ENCODE data around the gene GPRC5D.

Gene GPRC5D

GRCh38 chr12:12979126-12979525 lies 27.2 kb upstream of the GPRC5D start:
- DNase-seq = no peak

- DNase-seq = no peak
These were observed 25.3 kb upstream of the GPRC5D start for GRCh38 chr12:12977231-12977630.

DNA sequence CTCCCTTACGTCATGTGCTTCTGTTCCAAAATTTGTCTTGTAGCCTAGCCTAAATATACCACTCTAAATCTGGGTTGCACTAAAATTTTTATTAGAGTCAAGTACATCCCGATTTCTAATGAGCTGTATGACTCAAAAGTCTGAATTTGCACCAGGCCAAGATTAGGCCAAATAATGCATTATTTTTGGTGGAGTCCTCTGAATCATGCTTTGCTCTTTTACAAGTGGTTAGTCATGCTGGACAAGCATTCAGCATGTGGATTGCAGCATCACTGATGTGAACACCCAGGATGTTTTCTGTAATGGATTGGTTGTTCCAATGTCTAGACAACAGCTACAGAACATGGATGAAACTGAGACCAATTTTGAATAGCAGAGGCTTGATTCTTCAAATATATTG lies 24.4 kb upstream of the GPRC5D start:
- DNase-seq = no peak

DNA sequence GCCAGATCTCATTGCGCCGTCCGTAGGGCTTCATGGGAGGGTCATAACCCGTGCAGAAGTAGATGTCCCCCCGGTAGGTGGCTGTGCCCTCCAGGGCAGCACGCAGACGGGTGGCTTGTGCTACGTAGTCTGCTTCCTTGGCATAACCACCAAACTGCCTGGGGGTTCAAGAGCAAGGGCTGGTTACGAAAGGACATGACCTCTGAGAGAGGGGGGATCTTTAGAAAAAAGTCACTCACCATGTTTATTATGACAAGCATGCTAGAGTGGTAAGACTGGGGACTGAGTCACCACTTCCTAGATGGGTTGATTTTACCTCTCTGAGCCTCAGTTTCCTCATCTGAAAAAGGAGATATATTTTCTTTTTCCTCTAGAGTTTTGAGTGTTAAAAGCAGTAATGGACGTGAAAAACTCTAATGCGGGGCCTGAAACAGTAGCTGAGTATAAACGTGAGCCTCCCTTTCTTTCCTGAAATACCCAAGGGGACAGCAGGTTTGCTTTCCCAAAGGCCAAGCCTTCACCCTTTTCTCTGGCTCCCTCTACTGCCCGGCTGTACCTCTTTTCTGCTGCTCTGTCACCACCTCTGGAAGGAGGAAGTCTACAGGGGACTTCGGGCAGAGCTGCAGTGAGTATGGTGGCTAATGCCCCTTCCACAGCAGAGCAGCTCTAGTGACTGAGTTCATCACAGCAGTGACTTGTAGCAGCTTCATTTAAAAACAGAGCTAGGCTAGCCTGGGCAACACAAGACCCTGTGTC lies 23.5 kb upstream of the GPRC5D start:
- DNase-seq = no peak

DNA sequence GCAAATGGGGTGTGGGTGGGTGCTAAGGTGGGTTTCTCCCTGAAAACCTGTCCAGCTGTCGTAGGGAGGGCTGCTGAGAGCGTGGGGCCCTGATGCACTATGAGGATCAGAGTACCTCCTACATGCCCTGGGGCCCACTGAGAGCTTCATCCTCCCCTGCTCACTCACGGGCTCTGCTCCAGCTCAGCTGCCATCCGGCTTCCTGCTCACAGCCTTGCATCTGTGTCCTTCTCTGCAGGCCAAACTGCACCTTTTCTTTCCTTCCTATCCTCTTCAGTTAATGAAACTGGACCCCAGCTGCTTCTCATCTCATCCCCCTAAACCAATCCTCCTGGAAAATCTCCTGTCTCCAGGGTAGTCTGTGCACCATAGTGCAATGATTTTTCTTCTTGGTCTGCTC lies 22.2 kb upstream of the GPRC5D start:
- no peak for DNase-seq

DNA sequence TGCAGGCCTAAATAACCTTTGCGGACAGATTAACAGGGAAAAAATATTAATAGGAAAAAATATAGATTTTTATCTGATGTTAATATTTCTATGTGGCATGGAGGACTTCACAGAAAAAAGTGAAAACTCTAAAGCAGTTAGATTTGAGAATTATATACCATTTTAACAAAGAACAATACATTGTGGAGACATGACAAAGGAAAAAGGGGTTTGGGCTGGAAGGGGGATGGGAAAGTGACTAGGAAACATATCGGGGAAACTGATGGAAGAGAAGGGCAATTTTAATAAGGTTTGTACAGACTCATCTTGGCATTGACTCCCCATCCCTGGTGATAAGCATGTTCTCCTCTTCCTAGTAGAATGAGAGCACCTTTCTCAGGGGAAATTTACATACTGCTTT lies 21.0 kb upstream of the GPRC5D start:
- DNase-seq = no peak

GRCh38 chr12:12965836-12966235 lies 13.9 kb upstream of the GPRC5D start:
- no peak for DNase-seq

GRCh38 chr12:12964255-12964654 lies 12.3 kb upstream of the GPRC5D start:
- no peak for DNase-seq

- no peak for DNase-seq
These were observed 8.8 kb upstream of the GPRC5D start for GRCh38 chr12:12960639-12961209.

DNA sequence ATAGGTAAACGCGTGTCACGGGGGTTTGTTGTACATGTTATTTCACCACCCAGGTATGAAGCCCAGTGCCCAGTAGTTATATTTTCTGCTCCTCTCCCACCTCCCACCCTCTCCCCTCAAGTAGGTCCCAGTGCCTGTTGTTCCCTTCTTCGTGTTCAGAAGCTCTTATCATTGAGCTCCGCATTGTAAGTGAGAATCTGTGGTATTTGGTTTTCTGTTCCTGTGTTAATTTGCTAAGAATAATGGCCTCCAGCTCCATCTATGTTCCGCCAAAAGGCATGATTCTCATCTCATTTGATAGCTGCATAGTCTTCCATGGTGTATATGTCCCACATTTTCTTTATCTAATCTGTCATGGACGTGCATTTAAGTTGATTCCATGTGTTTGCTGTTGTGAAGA lies 6.9 kb upstream of the GPRC5D start:
- DNase-seq = no peak

DNA sequence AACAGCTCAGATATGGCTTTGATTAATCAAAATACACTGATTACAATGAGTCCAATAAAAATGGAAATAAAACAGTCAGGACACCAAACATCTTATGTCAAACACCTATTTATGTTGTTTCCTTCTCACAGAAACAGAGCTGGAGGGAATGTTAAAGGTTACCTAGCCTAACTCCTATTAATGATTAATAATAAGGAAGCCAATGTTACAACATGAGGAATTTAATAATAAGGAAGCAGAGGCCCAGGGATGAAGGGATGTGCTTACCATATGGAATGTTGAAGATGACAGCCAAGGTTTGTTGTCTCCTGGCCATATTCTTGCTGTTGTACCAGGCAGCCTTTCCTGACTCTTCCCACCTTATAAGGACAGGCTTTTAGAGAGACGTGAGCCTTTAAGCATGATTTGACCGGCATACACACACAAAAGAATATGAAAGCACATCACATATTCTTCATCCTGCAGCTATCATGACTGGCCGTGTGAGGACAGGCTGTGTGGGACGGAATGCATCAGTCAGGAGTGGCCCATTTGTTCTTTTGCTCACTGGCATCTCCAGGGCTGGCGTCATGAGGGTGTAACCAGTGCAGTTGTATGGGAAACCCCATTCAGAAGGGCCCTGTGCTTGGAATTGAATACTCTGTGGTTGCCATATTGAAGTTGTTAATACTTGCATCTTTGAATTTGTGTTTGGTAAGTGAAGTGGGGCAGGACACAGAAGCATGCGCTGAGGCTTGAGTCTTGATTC lies 3.1 kb upstream of the GPRC5D start:
- no peak for DNase-seq

GRCh38 chr12:12954356-12954755 lies 2.4 kb upstream of the GPRC5D start:
- no peak for DNase-seq

- no peak for DNase-seq
These were observed 466 bp downstream of the GPRC5D start for GRCh38 chr12:12951504-12951903.

GRCh38 chr12:12947902-12948301 lies 4.1 kb downstream of the GPRC5D start:
- DNase-seq = no peak

DNA sequence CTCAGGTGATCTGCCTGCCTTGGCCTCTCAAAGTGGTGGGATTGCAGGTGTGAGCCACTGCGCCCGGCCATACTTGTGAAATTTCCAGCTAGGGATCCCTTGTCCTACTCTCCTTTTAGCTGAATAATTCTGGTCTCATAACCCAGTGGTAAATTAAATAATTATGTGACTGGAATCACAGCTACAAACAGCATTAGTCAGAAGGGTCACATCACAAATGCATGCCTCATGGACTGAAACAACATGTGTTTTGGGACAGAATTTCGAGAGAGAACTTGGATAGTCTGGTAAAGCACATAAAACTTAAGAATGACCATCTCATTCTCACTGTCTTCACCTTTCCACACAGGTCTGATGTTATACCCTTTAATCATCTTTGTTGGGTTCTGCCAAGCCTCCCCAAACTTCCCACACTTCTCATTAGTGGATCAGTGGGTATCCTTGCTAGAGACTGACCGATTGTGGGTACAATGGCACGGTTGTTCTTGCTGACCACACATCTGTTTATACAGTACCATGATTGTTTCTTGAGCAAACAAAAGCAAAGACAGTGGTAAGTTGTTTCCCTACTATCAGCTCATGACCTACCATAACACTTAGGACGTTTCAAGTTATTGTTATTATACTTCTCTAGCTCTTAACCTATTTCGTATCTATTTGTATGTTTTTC lies 5.1 kb downstream of the GPRC5D start:
- DNase-seq = no peak

- no peak for DNase-seq
These were observed 6.4 kb downstream of the GPRC5D start for GRCh38 chr12:12945591-12945990.

GRCh38 chr12:12943586-12944260 lies 8.2 kb downstream of the GPRC5D start:
- no peak for DNase-seq

- DNase-seq = no peak
These were observed 10.3 kb downstream of the GPRC5D start for GRCh38 chr12:12941450-12942350.

DNA sequence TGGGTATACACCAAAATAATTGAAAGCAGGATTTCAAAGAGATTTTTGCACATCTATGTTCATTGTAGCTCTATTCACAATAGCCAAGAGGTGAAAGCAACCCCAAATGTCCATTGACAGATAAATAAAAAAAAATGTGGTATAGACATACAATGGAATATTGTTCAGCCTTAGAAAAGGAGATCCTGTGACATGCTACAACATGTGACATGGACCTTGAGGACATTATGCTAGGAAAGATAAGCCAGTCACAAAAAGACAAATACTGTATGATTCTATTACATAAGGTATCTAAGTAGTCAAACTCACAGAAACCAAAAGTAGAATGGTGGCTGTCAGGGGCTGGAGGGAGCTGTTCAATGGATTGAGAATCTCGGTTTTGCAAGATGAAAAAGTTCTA lies 12.1 kb downstream of the GPRC5D start:
- DNase-seq = no peak

GRCh38 chr12:12938541-12938940 lies 13.4 kb downstream of the GPRC5D start:
- DNase-seq = no peak

GRCh38 chr12:12936983-12937491 lies 14.9 kb downstream of the GPRC5D start:
- DNase-seq = no peak

DNA sequence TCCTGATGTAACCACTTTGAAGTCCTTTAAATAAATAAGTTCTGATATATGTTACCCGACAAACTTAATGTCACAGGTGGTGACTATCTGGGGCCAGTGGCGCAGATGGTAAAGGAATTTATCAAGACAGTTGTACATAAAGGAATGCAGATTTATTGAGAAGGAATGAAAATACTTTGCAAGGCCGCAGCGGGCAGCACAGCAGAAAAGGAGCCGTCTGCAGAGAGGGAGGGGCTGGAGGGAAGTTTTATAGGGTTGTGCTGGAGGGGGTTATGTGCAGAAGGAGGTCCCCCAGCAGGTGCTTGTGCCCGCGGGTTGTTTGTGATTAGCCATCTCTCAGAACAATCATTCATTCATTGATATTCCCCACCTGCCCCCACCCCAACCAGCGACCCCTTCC lies 17.4 kb downstream of the GPRC5D start:
- DNase-seq = no peak
